Right lobe of liver (tissue), 4 donors: Measurements from ENCODE around the gene TMTC4.

Experiments used
- POLR2A ChIP-seq: fragments of 450-650 bp; IDR thresholded peaks from one replicate; pipeline ENCODE4 v1.6.1; 2017; ENCODE audit warnings: antibody characterized with exemption, mild to moderate bottlenecking
- TF ChIP-seq, protein P1 (sequence below), 4 donors: fragments of 200-600 bp in 3 of 4; fragments of 450-650 bp in 1 of 4; IDR thresholded peaks; one replicate each; pipeline versions ENCODE4 v1.5.1 to v1.8.0; 2016 to 2022; ENCODE audit warnings: antibody characterized with exemption in 4 of 4, mild to moderate bottlenecking in 2 of 4
- donor health status: DM: no; HTN: no; CAD: no.
- donor health status: DM: no; HTN: no; CAD: no.
- donor health status: DM: no; HTN: yes; CAD: no.

DNA sequence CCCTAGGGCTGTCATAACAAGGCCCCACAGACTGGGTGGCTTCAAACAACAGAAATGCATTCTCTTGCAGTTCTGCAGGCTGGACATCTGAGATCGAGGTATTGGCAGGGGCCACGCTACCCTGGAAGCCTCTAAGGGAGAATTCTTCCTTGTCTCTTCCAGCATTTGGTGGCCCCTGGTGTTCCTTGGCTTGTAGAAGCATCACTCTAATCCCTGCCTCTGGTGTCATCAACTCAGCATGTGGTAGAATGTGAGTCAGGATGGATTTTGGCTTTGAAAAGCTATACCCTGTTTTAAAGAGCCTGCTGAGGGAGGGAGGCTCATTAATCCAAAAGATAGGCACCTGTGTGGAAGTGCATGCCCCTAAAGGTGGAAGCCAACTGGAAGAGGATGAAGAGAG is 78.1 kb downstream of the TMTC4 start:
- TF ChIP-seq, protein P1, sequence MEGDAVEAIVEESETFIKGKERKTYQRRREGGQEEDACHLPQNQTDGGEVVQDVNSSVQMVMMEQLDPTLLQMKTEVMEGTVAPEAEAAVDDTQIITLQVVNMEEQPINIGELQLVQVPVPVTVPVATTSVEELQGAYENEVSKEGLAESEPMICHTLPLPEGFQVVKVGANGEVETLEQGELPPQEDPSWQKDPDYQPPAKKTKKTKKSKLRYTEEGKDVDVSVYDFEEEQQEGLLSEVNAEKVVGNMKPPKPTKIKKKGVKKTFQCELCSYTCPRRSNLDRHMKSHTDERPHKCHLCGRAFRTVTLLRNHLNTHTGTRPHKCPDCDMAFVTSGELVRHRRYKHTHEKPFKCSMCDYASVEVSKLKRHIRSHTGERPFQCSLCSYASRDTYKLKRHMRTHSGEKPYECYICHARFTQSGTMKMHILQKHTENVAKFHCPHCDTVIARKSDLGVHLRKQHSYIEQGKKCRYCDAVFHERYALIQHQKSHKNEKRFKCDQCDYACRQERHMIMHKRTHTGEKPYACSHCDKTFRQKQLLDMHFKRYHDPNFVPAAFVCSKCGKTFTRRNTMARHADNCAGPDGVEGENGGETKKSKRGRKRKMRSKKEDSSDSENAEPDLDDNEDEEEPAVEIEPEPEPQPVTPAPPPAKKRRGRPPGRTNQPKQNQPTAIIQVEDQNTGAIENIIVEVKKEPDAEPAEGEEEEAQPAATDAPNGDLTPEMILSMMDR (IDR thresholded peaks at IDR 0.05) = no peak
- no peak for TF ChIP-seq POLR2A
